Measurements from ENCODE around the gene RASAL3. TPM values are rescaled to one million over a fixed set of nuclear protein-coding genes. Genes with fewer than 3 reads are reported as not detected.

RASAL3 gene
- total and polyA plus RNA-seq, 2 donors (not counting 1 experiment from before 2014, with no cell fraction given), result not detected

GRCh38 chr19:15449620-15450527 is 14.5 kb downstream of the RASAL3 start, which contains the start of gene WIZ:
Gene WIZ (minus strand): TSS chr19:15449956. CDS start chr19:15448307, 1,649 bp downstream.
- peak within 1 kb of the TSS; percentile 51 to 74 (median 61) for H3K4me3 ChIP-seq (replicated peaks in 1 of 4; ENCODE audit: control extremely low read depth in 1 of 4, insufficient read depth in 1 of 4, low read depth in 3 of 4, low read length in 4 of 4)
- DNase-seq (ENCODE audit: low read depth in 2 of 2), result peak; percentile 62 to 67
- H3K9ac ChIP-seq (ENCODE audit: insufficient read depth, low read length), result peak within 1 kb of the TSS; percentile 53
- H3K4me1 ChIP-seq (ENCODE audit: control insufficient read depth, extremely low read depth, insufficient read depth, low read length), result peaks cover 7% of the 10 kb centered on the region
- peak within 1 kb of the TSS; percentile 75 for H2AFZ ChIP-seq (ENCODE audit: low read length)
- no peaks in the 10 kb centered on the region for H3K79me2 ChIP-seq (ENCODE audit: control insufficient read depth, insufficient read depth, low read length)
- H4K20me1 ChIP-seq (ENCODE audit: control insufficient read depth, extremely low read depth, insufficient read depth, low read length), result no peaks in the 10 kb centered on the region
- peak within 1 kb of the TSS; percentile 75 for H3K4me2 ChIP-seq (ENCODE audit: extremely low read depth, insufficient read depth, low read length)
- peaks cover 2% of the 10 kb centered on the region for H3K27me3 ChIP-seq (ENCODE audit: control insufficient read depth, insufficient read depth, low read length)
- H3K27ac ChIP-seq (ENCODE audit: insufficient read depth, low read length), result no peak within 1 kb of the TSS
- no peaks in the 10 kb centered on the region for H3K9me3 ChIP-seq (ENCODE audit: control insufficient read depth, insufficient read depth, low read depth, low read length)
- TF ChIP-seq CTCF (conservative IDR thresholded peaks at IDR 0.05 in 1 of 2, IDR thresholded peaks at IDR 0.05 in 1 of 2; ENCODE audit: low read depth in 1 of 2, low read length in 2 of 2) (no peak), EZH2 (IDR thresholded peaks at IDR 0.05; ENCODE audit: low read length, missing control alignments) (no peak)
- no peaks in the 10 kb centered on the region for H3K36me3 ChIP-seq (ENCODE audit: control insufficient read depth, insufficient read depth, low read length)

- H3K27ac ChIP-seq (ENCODE audit: insufficient read depth, low read length), result no peak overlapping the region
- H3K4me3 ChIP-seq (replicated peaks in 1 of 4; ENCODE audit: control extremely low read depth in 1 of 4, insufficient read depth in 1 of 4, low read depth in 3 of 4, low read length in 4 of 4), result peak overlapping the region; percentile 51 to 74 (median 61)
- H3K27me3 ChIP-seq (ENCODE audit: control insufficient read depth, insufficient read depth, low read length), result no peaks in the 10 kb centered on the region
- H3K4me1 ChIP-seq (ENCODE audit: control insufficient read depth, extremely low read depth, insufficient read depth, low read length), result peaks cover 7% of the 10 kb centered on the region
- H2AFZ ChIP-seq (ENCODE audit: low read length), result peak overlapping the region; percentile 20
- no peaks in the 10 kb centered on the region for H3K36me3 ChIP-seq (ENCODE audit: control insufficient read depth, insufficient read depth, low read length)
- DNase-seq (ENCODE audit: low read depth in 2 of 2), result peak in 1 of 2 donors; percentile 14
- peak overlapping the region; percentile 75 for H3K4me2 ChIP-seq (ENCODE audit: extremely low read depth, insufficient read depth, low read length)
- TF ChIP-seq CTCF (conservative IDR thresholded peaks at IDR 0.05 in 1 of 2, IDR thresholded peaks at IDR 0.05 in 1 of 2; ENCODE audit: low read depth in 1 of 2, low read length in 2 of 2), result no peak
- TF ChIP-seq EZH2 (IDR thresholded peaks at IDR 0.05; ENCODE audit: low read length, missing control alignments), result no peak
- H4K20me1 ChIP-seq (ENCODE audit: control insufficient read depth, extremely low read depth, insufficient read depth, low read length), result no peaks in the 10 kb centered on the region
- no peaks in the 10 kb centered on the region for H3K79me2 ChIP-seq (ENCODE audit: control insufficient read depth, insufficient read depth, low read length)
- peak overlapping the region; percentile 53 for H3K9ac ChIP-seq (ENCODE audit: insufficient read depth, low read length)
- H3K9me3 ChIP-seq (ENCODE audit: control insufficient read depth, insufficient read depth, low read depth, low read length), result no peaks in the 10 kb centered on the region
Observed at GRCh38 chr19:15448778-15449619, 15.3 kb downstream of the RASAL3 start.

All from fibroblast of lung (primary cell).